Ecto neural progenitor cell (in vitro differentiated cells): Measurements from ENCODE around the gene RBFOX1.
"Not testable (repeated sequence)": the region's sequence is repeated elsewhere in the genome, so short reads cannot be mapped to it uniquely, and the experiment has no call there.

ENCODE experiments used
- DNase-seq: peaks from one replicate; pipeline ENCODE4 v3.0.0-alpha.2; 2018; ENCODE audit warnings: low spot score

RBFOX1 gene

GRCh38 chr16:7482032-7482431 lies 149.4 kb downstream of the RBFOX1 start:
- no peak for DNase-seq

GRCh38 chr16:7482596-7483290 lies 150.1 kb downstream of the RBFOX1 start:
- DNase-seq = no peak

GRCh38 chr16:7487574-7488323 lies 155.1 kb downstream of the RBFOX1 start:
- no peak for DNase-seq

- DNase-seq = no peak
These were observed 159.5 kb downstream of the RBFOX1 start for GRCh38 chr16:7492122-7492521.

GRCh38 chr16:7493133-7493532 lies 160.5 kb downstream of the RBFOX1 start:
- no peak for DNase-seq

GRCh38 chr16:7497691-7498090 lies 165.0 kb downstream of the RBFOX1 start:
- no peak for DNase-seq

GRCh38 chr16:7501868-7502267 lies 169.2 kb downstream of the RBFOX1 start:
- DNase-seq = no peak

GRCh38 chr16:7502591-7503157 lies 170.0 kb downstream of the RBFOX1 start:
- not testable (repeated sequence) for DNase-seq

GRCh38 chr16:7503666-7504065 lies 171.0 kb downstream of the RBFOX1 start:
- no peak for DNase-seq

- DNase-seq = no peak
These were observed 172.2 kb downstream of the RBFOX1 start for GRCh38 chr16:7504844-7505243.

- DNase-seq = no peak
These were observed 172.8 kb downstream of the RBFOX1 start for GRCh38 chr16:7505495-7505894.

- no peak for DNase-seq
These were observed 173.7 kb downstream of the RBFOX1 start for GRCh38 chr16:7506363-7506762.

GRCh38 chr16:7508656-7509055 lies 176.0 kb downstream of the RBFOX1 start:
- DNase-seq = no peak

GRCh38 chr16:7509963-7510601 lies 177.4 kb downstream of the RBFOX1 start:
- no peak for DNase-seq

- no peak for DNase-seq
These were observed 179.1 kb downstream of the RBFOX1 start for GRCh38 chr16:7511549-7512260.

- no peak for DNase-seq
These were observed 179.9 kb downstream of the RBFOX1 start for GRCh38 chr16:7512503-7512902.

- DNase-seq = no peak
These were observed 180.8 kb downstream of the RBFOX1 start for GRCh38 chr16:7513429-7513828.

- DNase-seq = no peak
These were observed 182.9 kb downstream of the RBFOX1 start for GRCh38 chr16:7515543-7515942.

GRCh38 chr16:7517496-7517895 lies 184.9 kb downstream of the RBFOX1 start:
- DNase-seq = no peak

GRCh38 chr16:7518158-7518557 lies 185.5 kb downstream of the RBFOX1 start:
- no peak for DNase-seq

- no peak for DNase-seq
These were observed 189.2 kb downstream of the RBFOX1 start for GRCh38 chr16:7521834-7522233.

GRCh38 chr16:7524419-7524818 lies 191.8 kb downstream of the RBFOX1 start:
- no peak for DNase-seq
